ENCODE data around the gene STK39. TPM values are rescaled to one million over a fixed set of nuclear protein-coding genes. Genes with fewer than 3 reads are reported as not detected.
A peak's percentile ranks its signal among the peaks of the same experiment; 100 is the strongest.

The STK39 gene
- total RNA-seq, 1 donor from 2014 or later, result 26.9 TPM

GRCh38 chr2:168137510-168138180, 109.8 kb downstream of the STK39 start:
- Mint-ChIP-seq H3K9me3 (ENCODE audit: unreplicated experiment) (no peaks in the 10 kb centered on the region), H3K36me3 (ENCODE audit: unreplicated experiment) (peaks cover 35% of the 10 kb centered on the region), H3K4me1 (ENCODE audit: unreplicated experiment) (peaks cover 41% of the 10 kb centered on the region), H3K27ac (ENCODE audit: unreplicated experiment) (peak overlapping the region; percentile 61), H3K4me3 (ENCODE audit: unreplicated experiment) (no peak overlapping the region), H3K27me3 (ENCODE audit: unreplicated experiment) (no peaks in the 10 kb centered on the region)
- no peak for DNase-seq (ENCODE audit: extremely low spot score, unreplicated experiment)
- TF ChIP-seq, protein P1, sequence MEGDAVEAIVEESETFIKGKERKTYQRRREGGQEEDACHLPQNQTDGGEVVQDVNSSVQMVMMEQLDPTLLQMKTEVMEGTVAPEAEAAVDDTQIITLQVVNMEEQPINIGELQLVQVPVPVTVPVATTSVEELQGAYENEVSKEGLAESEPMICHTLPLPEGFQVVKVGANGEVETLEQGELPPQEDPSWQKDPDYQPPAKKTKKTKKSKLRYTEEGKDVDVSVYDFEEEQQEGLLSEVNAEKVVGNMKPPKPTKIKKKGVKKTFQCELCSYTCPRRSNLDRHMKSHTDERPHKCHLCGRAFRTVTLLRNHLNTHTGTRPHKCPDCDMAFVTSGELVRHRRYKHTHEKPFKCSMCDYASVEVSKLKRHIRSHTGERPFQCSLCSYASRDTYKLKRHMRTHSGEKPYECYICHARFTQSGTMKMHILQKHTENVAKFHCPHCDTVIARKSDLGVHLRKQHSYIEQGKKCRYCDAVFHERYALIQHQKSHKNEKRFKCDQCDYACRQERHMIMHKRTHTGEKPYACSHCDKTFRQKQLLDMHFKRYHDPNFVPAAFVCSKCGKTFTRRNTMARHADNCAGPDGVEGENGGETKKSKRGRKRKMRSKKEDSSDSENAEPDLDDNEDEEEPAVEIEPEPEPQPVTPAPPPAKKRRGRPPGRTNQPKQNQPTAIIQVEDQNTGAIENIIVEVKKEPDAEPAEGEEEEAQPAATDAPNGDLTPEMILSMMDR (IDR thresholded peaks at IDR 0.05), result no peak

GRCh38 chr2:168136392-168136977, 110.9 kb downstream of the STK39 start:
- no peaks in the 10 kb centered on the region for H3K27me3 Mint-ChIP-seq (ENCODE audit: unreplicated experiment)
- no peak overlapping the region for H3K4me3 Mint-ChIP-seq (ENCODE audit: unreplicated experiment)
- no peak overlapping the region for H3K27ac Mint-ChIP-seq (ENCODE audit: unreplicated experiment)
- H3K4me1 Mint-ChIP-seq (ENCODE audit: unreplicated experiment), result peaks cover 50% of the 10 kb centered on the region
- H3K36me3 Mint-ChIP-seq (ENCODE audit: unreplicated experiment), result peaks cover 41% of the 10 kb centered on the region
- TF ChIP-seq, protein P1 (IDR thresholded peaks at IDR 0.05), result peak; percentile 54
- H3K9me3 Mint-ChIP-seq (ENCODE audit: unreplicated experiment), result no peaks in the 10 kb centered on the region
- no peak for DNase-seq (ENCODE audit: extremely low spot score, unreplicated experiment)

- TF ChIP-seq, protein P1 (IDR thresholded peaks at IDR 0.05), result no peak
- H3K4me1 Mint-ChIP-seq (ENCODE audit: unreplicated experiment), result peaks cover 58% of the 10 kb centered on the region
- no peak overlapping the region for H3K27ac Mint-ChIP-seq (ENCODE audit: unreplicated experiment)
- H3K4me3 Mint-ChIP-seq (ENCODE audit: unreplicated experiment), result no peak overlapping the region
- H3K27me3 Mint-ChIP-seq (ENCODE audit: unreplicated experiment), result no peaks in the 10 kb centered on the region
- no peak for DNase-seq (ENCODE audit: extremely low spot score, unreplicated experiment)
- peaks cover 47% of the 10 kb centered on the region for H3K36me3 Mint-ChIP-seq (ENCODE audit: unreplicated experiment)
- no peaks in the 10 kb centered on the region for H3K9me3 Mint-ChIP-seq (ENCODE audit: unreplicated experiment)
Measured at GRCh38 chr2:168135630-168136029, 111.8 kb downstream of the STK39 start.

DNA sequence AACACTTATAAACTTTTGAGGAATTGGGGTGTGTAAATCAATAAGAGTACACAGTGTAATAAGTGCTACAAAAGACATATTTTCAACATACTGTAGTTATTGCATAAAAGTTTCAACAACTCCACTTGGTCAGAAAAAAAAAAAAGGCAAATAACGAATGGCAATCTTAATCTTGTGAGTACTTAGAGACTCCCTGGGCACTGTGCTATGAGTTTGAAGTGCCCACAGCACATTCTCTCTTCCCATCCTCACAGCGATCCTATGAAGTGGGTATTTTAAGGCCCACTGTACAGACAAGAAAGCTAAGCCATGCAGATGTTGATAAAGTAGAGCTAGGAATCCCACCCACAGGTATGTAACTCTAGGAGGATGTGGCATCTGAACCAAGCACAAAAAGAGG, 112.3 kb downstream of the STK39 start:
- no peaks in the 10 kb centered on the region for H3K9me3 Mint-ChIP-seq (ENCODE audit: unreplicated experiment)
- no peak overlapping the region for H3K4me3 Mint-ChIP-seq (ENCODE audit: unreplicated experiment)
- no peak for DNase-seq (ENCODE audit: extremely low spot score, unreplicated experiment)
- TF ChIP-seq, protein P1 (IDR thresholded peaks at IDR 0.05), result no peak
- H3K27me3 Mint-ChIP-seq (ENCODE audit: unreplicated experiment), result no peaks in the 10 kb centered on the region
- peaks cover 48% of the 10 kb centered on the region for H3K36me3 Mint-ChIP-seq (ENCODE audit: unreplicated experiment)
- peak overlapping the region; percentile 36 for H3K27ac Mint-ChIP-seq (ENCODE audit: unreplicated experiment)
- peaks cover 63% of the 10 kb centered on the region for H3K4me1 Mint-ChIP-seq (ENCODE audit: unreplicated experiment)

DNA sequence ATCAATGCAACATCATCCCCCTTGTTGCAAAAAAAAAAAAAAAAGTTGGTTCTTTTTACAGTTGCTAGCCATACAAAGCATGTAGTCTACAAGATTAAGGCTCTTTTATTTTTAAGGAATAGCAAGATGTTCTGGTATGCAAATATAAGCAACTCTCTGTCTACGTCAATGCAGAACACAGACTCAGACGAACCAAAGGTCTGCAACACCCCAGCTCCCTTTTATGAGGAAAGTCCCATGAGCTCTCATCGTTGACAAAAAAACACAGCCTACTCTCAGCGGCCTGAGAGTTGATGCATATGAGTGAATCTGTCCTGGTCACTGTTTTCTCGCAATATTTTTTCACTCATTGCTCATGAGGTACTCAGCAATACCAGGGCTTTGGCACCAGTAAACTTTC, 112.9 kb downstream of the STK39 start:
- H3K4me1 Mint-ChIP-seq (ENCODE audit: unreplicated experiment), result peaks cover 64% of the 10 kb centered on the region
- no peaks in the 10 kb centered on the region for H3K27me3 Mint-ChIP-seq (ENCODE audit: unreplicated experiment)
- H3K27ac Mint-ChIP-seq (ENCODE audit: unreplicated experiment), result no peak overlapping the region
- TF ChIP-seq, protein P1 (IDR thresholded peaks at IDR 0.05), result no peak
- H3K4me3 Mint-ChIP-seq (ENCODE audit: unreplicated experiment), result no peak overlapping the region
- peaks cover 46% of the 10 kb centered on the region for H3K36me3 Mint-ChIP-seq (ENCODE audit: unreplicated experiment)
- H3K9me3 Mint-ChIP-seq (ENCODE audit: unreplicated experiment), result no peaks in the 10 kb centered on the region
- no peak for DNase-seq (ENCODE audit: extremely low spot score, unreplicated experiment)
